Transverse colon (tissue), 4 donors: Measurements from ENCODE around the gene CNNM2. TPM values are rescaled to one million over a fixed set of nuclear protein-coding genes. Genes with fewer than 3 reads are reported as not detected.

Experiments
- DNase-seq: peaks from one replicate; pipeline ENCODE4 v3.0.0-alpha.2; 2019
- H3K27ac ChIP-seq, 4 donors: fragments of 200-600 bp; sonication (generic); 2 replicates each; pipeline ENCODE4 v1.5.1; 2016 to 2018; ENCODE audit warnings: inconsistent platforms in 4 of 4
- H3K27me3 ChIP-seq: fragments of 200-600 bp; sonication (generic); 2 replicates; pipeline ENCODE4 v1.5.1; 2017; ENCODE audit warnings: inconsistent platforms
- H3K36me3 ChIP-seq, 4 donors: fragments of 200-600 bp; sonication (generic); 2 replicates each; pipeline ENCODE4 v1.5.1; 2017 to 2019; ENCODE audit warnings: inconsistent platforms in 4 of 4
- H3K4me1 ChIP-seq, 4 donors: fragments of 200-600 bp; sonication (generic); 2 replicates each; pipeline ENCODE4 v1.5.1; 2017 to 2020; ENCODE audit warnings: inconsistent platforms in 4 of 4
- H3K4me3 ChIP-seq, 4 donors: fragments of 200-600 bp; sonication (generic); 1 replicate in 1 of 4; 2 replicates in 3 of 4; pipeline versions ENCODE4 v1.5.1 to v1.6.1; 2017 to 2019; ENCODE audit warnings: inconsistent platforms in 4 of 4
- H3K9me3 ChIP-seq, 2 donors: fragments of 200-600 bp; sonication (generic); 2 replicates each; pipeline ENCODE4 v1.5.1; 2017 to 2019; ENCODE audit warnings: inconsistent platforms in 2 of 2
- EP300 ChIP-seq: sonication (generic); formaldehyde crosslinking; IDR thresholded peaks from one replicate; pipeline ENCODE4 v1.6.1; 2017; ENCODE audit warnings: antibody characterized with exemption, low read depth
- POLR2A ChIP-seq: fragments of 450-650 bp; IDR thresholded peaks from one replicate; pipeline ENCODE4 v1.6.1; 2016; ENCODE audit warnings: antibody characterized with exemption, mild to moderate bottlenecking, moderate library complexity
- POLR2AphosphoS5 ChIP-seq, 3 donors: sonication (generic); formaldehyde crosslinking; IDR thresholded peaks; one replicate each; pipeline ENCODE4 v1.6.1; 2016; ENCODE audit warnings: antibody characterized with exemption in 3 of 3
- WGBS, 2 donors: methylation state at CpG; one replicate each; pipeline ENCODE4 v1.1.5; 2018; ENCODE audit warnings: low coverage in 1 of 2; 5-methylcytosine and 5-hydroxymethylcytosine counted together
- in situ Hi-C, 4 donors: fragments of 200-750 bp; cut with MboI; loops; one replicate each; pipeline versions ENCODE4 v1.15.0 to v1.15.1; 2017; ENCODE audit warnings: low sequenced_read_pairs in 3 of 4, low pct_ligation_motif_present in 1 of 4, low pct_unique_long_range_greater_than_20kb in 1 of 4
- intact Hi-C: fragments of 100-400 bp; cut with DNase I; formaldehyde crosslinking; loops from one replicate; pipeline ENCODE4 v1.15.1; 2023; ENCODE audit warnings: low total_unique reads
- total RNA-seq, 4 donors: library from RNA; depleted of rRNA; stranded (reverse); fragments of >200 nt; gene quantifications; one replicate each; pipeline ENCODE4 v1.1.0, GENCODE V29; 2016
- TF ChIP-seq, protein P1 (sequence below), 5 experiments: fragments of 200-600 bp in 3 of 5; fragments of 450-650 bp in 2 of 5; sonication (generic) in 3 of 5; IDR thresholded peaks; 1 replicate in 2 of 5; 2 replicates in 3 of 5; pipeline ENCODE4 v1.5.1; 2016 to 2017; ENCODE audit warnings: antibody characterized with exemption in 5 of 5, inconsistent platforms in 3 of 5, mild to moderate bottlenecking in 2 of 5, moderate library complexity in 1 of 5

The CNNM2 gene
- total RNA-seq, 4 donors from 2014 or later: 48.0 to 144 (median 100) TPM

DNA sequence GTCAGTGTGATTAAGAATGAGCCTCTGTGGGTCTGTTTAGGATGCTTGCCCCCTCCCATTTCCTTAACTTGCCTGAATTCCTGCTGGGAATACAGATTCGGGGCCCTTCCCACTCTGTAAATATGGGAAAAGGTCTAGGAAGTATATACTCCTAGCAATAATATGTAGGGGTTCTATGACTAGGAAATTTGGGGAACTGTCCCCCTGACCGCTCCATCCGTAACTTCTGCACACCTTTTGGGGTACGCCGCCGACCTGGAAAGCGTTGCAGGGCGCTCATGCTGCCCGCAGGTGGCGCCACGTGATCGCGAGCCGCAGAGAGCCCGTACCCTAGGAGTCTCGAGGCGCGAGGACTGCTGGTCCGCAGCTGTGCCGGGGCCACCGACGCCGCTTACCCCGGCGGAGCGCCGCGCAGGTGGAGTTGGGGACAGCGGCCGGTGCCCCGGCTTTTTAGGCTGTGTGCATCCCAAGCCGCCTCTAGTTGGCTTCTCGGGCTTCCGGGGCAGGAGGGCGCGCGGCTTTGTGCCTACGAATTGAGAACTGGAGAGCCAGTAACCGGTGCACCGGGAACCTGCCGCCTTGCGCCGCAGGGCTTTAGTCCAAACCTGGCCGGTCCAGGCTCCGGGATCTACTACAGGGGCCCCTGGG, 656 bp upstream of the CNNM2 start:
- Histone ChIP-seq H3K4me1 (peaks cover 5 to 42% (median 29%) of the 10 kb centered on the region in 4 donors), H3K9me3 (no peaks in the 10 kb centered on the region), H3K4me3 (peak overlapping the region; percentile 24 to 91 (median 78)), H3K27ac (peak overlapping the region; percentile 86 to 92 (median 92)), H3K27me3 (no peaks in the 10 kb centered on the region), H3K36me3 (no peaks in the 10 kb centered on the region)
- WGBS, 2 donors: 1% methylated on average over 44 of the region's 45 CpGs; no CpG with 5 or more reads in 1 of the 2 donors
- in situ Hi-C loops: loop anchor here (5.0 to 25.0 kb wide), 5 partner anchors 147 to 327 kb away; partner anchors contain the start of gene RPEL1 (in 3 of the 4)
- DNase-seq: peak; percentile 86
- intact Hi-C loops: loop anchor here (5.0 kb wide), 1 partner anchor 325 kb away; no protein-coding TSS in a partner anchor
- TF ChIP-seq EP300: no peak
- TF ChIP-seq, protein P1, sequence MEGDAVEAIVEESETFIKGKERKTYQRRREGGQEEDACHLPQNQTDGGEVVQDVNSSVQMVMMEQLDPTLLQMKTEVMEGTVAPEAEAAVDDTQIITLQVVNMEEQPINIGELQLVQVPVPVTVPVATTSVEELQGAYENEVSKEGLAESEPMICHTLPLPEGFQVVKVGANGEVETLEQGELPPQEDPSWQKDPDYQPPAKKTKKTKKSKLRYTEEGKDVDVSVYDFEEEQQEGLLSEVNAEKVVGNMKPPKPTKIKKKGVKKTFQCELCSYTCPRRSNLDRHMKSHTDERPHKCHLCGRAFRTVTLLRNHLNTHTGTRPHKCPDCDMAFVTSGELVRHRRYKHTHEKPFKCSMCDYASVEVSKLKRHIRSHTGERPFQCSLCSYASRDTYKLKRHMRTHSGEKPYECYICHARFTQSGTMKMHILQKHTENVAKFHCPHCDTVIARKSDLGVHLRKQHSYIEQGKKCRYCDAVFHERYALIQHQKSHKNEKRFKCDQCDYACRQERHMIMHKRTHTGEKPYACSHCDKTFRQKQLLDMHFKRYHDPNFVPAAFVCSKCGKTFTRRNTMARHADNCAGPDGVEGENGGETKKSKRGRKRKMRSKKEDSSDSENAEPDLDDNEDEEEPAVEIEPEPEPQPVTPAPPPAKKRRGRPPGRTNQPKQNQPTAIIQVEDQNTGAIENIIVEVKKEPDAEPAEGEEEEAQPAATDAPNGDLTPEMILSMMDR (IDR thresholded peaks at IDR 0.05): peak; percentile 96 to 99 (median 99)
- peak in 1 of 3 donors; percentile 19 for TF ChIP-seq POLR2AphosphoS5 (IDR thresholded peaks at IDR 0.05)

DNA sequence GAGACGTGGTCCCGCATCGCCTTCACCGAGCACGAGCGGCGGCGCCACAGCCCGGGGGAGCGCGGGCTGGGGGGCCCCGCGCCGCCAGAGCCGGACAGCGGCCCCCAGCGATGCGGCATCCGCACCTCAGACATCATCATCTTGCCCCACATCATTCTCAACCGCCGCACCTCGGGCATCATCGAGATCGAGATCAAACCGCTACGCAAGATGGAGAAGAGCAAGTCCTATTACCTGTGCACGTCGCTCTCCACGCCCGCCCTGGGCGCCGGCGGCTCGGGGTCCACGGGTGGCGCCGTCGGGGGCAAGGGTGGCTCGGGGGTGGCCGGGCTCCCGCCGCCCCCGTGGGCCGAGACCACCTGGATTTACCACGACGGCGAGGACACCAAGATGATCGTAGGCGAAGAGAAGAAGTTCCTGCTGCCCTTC, 737 bp downstream of the CNNM2 start:
- no peaks in the 10 kb centered on the region for H3K9me3 ChIP-seq
- in situ Hi-C loops: loop anchor here (5.0 to 25.0 kb wide), 5 partner anchors 146 to 326 kb away; partner anchors contain the start of gene RPEL1 (in 3 of the 4)
- 1% methylated on average over 37 of the region's 49 CpGs; no CpG with 5 or more reads in 1 of the 2 donors for WGBS, 2 donors
- peak overlapping the region; percentile 86 to 92 (median 92) for H3K27ac ChIP-seq
- H3K27me3 ChIP-seq: no peaks in the 10 kb centered on the region
- intact Hi-C loops: loop anchor here (5.0 kb wide), 1 partner anchor 323 kb away; no protein-coding TSS in a partner anchor
- TF ChIP-seq EP300: no peak
- no peak for TF ChIP-seq POLR2AphosphoS5 (IDR thresholded peaks at IDR 0.05)
- TF ChIP-seq POLR2A: no peak
- TF ChIP-seq, protein P1 (IDR thresholded peaks at IDR 0.05): no peak
- peak overlapping the region; percentile 71 to 94 (median 88) for H3K4me3 ChIP-seq
- peaks cover 5 to 56% (median 38%) of the 10 kb centered on the region in 4 donors for H3K4me1 ChIP-seq
- no peaks in the 10 kb centered on the region for H3K36me3 ChIP-seq
- DNase-seq: peak; percentile 30

DNA sequence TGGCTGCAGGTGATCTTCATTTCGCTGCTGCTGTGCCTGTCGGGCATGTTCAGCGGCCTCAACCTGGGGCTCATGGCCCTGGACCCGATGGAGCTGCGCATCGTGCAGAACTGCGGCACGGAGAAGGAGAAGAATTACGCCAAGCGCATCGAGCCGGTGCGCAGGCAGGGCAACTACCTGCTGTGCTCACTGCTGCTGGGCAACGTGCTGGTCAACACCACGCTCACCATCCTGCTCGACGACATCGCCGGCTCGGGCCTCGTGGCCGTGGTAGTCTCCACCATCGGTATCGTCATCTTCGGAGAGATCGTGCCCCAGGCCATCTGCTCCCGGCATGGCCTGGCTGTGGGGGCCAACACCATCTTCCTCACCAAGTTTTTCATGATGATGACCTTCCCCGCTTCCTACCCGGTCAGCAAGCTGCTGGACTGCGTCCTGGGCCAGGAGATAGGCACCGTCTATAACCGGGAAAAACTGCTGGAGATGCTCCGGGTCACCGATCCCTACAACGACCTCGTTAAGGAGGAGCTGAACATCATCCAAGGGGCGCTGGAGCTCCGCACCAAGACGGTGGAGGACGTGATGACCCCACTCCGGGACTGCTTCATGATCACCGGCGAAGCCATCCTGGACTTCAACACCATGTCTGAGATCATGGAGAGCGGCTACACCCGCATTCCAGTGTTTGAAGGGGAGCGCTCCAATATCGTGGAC, 1.3 kb downstream of the CNNM2 start:
- peaks cover 5 to 61% (median 41%) of the 10 kb centered on the region in 4 donors for H3K4me1 ChIP-seq
- DNase-seq: peak; percentile 21
- H3K27ac ChIP-seq: peak overlapping the region; percentile 86 to 92 (median 92)
- intact Hi-C loops (loop anchor here (5.0 kb wide), 1 partner anchor 323 kb away; no protein-coding TSS in a partner anchor), in situ Hi-C loops (loop anchor here (5.0 to 25.0 kb wide), 5 partner anchors 145 to 325 kb away; partner anchors contain the start of gene RPEL1 (in 3 of the 4))
- no peaks in the 10 kb centered on the region for H3K27me3 ChIP-seq
- H3K9me3 ChIP-seq: no peaks in the 10 kb centered on the region
- TF ChIP-seq POLR2AphosphoS5 (IDR thresholded peaks at IDR 0.05) (no peak), EP300 (no peak), POLR2A (no peak)
- TF ChIP-seq, protein P1 (IDR thresholded peaks at IDR 0.05): no peak
- no peaks in the 10 kb centered on the region for H3K36me3 ChIP-seq
- WGBS, 2 donors: 53 to 100% methylated on average over 1 to 46 of the region's 47 CpGs
- H3K4me3 ChIP-seq: peak overlapping the region; percentile 71 to 94 (median 88)
